Right lobe of liver (tissue), 6 donors: ENCODE results near the gene ELF1. TPM values are rescaled to one million over a fixed set of nuclear protein-coding genes. Genes with fewer than 3 reads are reported as not detected.

Experiments
- ATAC-seq, 4 donors: fragments of 200-7000 bp; cut with Tn5 transposase; one replicate each; pipeline ENCODE4 v1.9.1; 2020; ENCODE audit warnings: mild to moderate bottlenecking in 4 of 4, moderate library complexity in 4 of 4
- DNase-seq, 3 donors: peaks; one replicate each; pipeline ENCODE4 v3.0.0-alpha.2; 2020
- H3K27ac ChIP-seq, 3 donors: fragments of 200-600 bp; one replicate each; pipeline ENCODE4 v1.8.0; 2022
- H3K27me3 ChIP-seq, 2 donors: fragments of 200-600 bp; one replicate each; pipeline ENCODE4 v1.8.0; 2022
- H3K36me3 ChIP-seq, 4 donors: fragments of 200-600 bp; sonication (generic) in 1 of 4; one replicate each; pipeline versions ENCODE4 v1.5.1 to v1.8.0; 2017 to 2022; ENCODE audit warnings: control low read depth in 1 of 4
- H3K4me1 ChIP-seq, 4 donors: fragments of 200-600 bp; sonication (generic) in 1 of 4; one replicate each; pipeline versions ENCODE4 v1.5.1 to v1.8.0; 2017 to 2022; ENCODE audit warnings: control low read depth in 1 of 4
- H3K4me3 ChIP-seq, 3 donors: fragments of 200-600 bp; one replicate each; pipeline ENCODE4 v1.8.0; 2022
- H3K9me3 ChIP-seq, 4 donors: fragments of 200-600 bp; sonication (generic) in 1 of 4; one replicate each; pipeline versions ENCODE4 v1.5.1 to v1.8.0; 2017 to 2022; ENCODE audit warnings: control low read depth in 1 of 4
- CTCF ChIP-seq, 4 donors: fragments of 200-600 bp in 3 of 4; fragments of 450-650 bp in 1 of 4; IDR thresholded peaks; one replicate each; pipeline versions ENCODE4 v1.5.1 to v1.8.0; 2016 to 2022; ENCODE audit warnings: antibody characterized with exemption in 4 of 4, mild to moderate bottlenecking in 2 of 4
- POLR2A ChIP-seq: fragments of 450-650 bp; IDR thresholded peaks from one replicate; pipeline ENCODE4 v1.6.1; 2017; ENCODE audit warnings: antibody characterized with exemption, mild to moderate bottlenecking
- WGBS: methylation state at CpG from one replicate; pipeline ENCODE4 v1.1.6; 2018; ENCODE audit warnings: low coverage, low lambda C conversion rate; ENCODE audit not compliant: insufficient coverage; ENCODE audit errors: missing lambda C conversion rate; 5-methylcytosine and 5-hydroxymethylcytosine counted together
- intact Hi-C, 2 donors: fragments of 100-400 bp; cut with DNase I; formaldehyde crosslinking; loops; one replicate each; pipeline versions ENCODE4 v1.11.2 to v1.14.1; 2022
- total RNA-seq, 6 experiments: library from RNA; depleted of rRNA in 2 of 6; stranded (reverse); fragments of >200 nt in 2 of 6; fragmentation: NEBNext Ultra II Directional in 3 of 6; extraction: Animal tissue kit (Norgen Biotek cat#: 25700) in 3 of 6; gene quantifications; one replicate each; pipeline versions ENCODE4 v1.1.0 to v1.2.4, GENCODE V29; 2016 to 2023
- donor health status: DM: no; HTN: yes; CAD: no.
- donor health status: DM: no; HTN: no; CAD: no.
- donor health status: DM: no; HTN: no; CAD: no.
- donor health status: DM: no; HTN: yes; CAD: no.
- donor health status: DM: no; HTN: yes; CAD: no.

Gene ELF1
- total RNA-seq, 6 experiments from 2014 or later = 24.1 to 35.4 (median 31.0) TPM

DNA sequence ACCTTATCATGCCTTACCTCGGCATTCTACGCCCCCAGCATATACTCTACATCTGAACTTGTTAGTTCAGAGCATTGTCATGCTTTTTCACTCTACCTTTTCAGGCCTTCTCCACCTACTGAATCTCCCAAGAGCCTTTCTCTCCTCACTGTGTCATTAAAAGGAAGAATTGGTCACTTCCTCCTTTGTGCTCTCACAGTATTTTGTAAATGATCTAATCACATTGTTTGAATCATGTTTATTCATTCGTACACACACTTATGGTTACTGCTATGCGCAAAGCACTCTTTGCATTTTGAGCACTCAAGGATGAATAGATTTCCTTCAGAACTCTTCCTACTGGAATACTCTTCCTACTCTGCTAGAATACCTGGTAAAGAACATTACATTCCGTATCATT is 15.8 kb upstream of the ELF1 start:
- H3K27me3 ChIP-seq = no peaks in the 10 kb centered on the region
- no peak for DNase-seq
- no peaks in the 10 kb centered on the region for H3K9me3 ChIP-seq
- TF ChIP-seq POLR2A = no peak
- no peak for TF ChIP-seq CTCF (IDR thresholded peaks at IDR 0.05)
- WGBS = 87% methylated on average over 5 of the region's 5 CpGs
- H3K36me3 ChIP-seq = no peaks in the 10 kb centered on the region
- intact Hi-C loops = no loop called here
- H3K4me1 ChIP-seq = no peaks in the 10 kb centered on the region
- H3K4me3 ChIP-seq = no peak overlapping the region
- no peak overlapping the region for H3K27ac ChIP-seq
- no peak for ATAC-seq

- TF ChIP-seq CTCF (IDR thresholded peaks at IDR 0.05) = no peak
- no peak for TF ChIP-seq POLR2A
- Histone ChIP-seq H3K4me3 (no peak overlapping the region), H3K36me3 (no peaks in the 10 kb centered on the region), H3K9me3 (no peaks in the 10 kb centered on the region), H3K4me1 (no peaks in the 10 kb centered on the region), H3K27me3 (no peaks in the 10 kb centered on the region), H3K27ac (no peak overlapping the region)
- intact Hi-C loops = no loop called here
- 92% methylated on average over 4 of the region's 4 CpGs for WGBS
- ATAC-seq (no peak), DNase-seq (no peak)
Measured at GRCh38 chr13:41034382-41034781, 15.3 kb upstream of the ELF1 start.

DNA sequence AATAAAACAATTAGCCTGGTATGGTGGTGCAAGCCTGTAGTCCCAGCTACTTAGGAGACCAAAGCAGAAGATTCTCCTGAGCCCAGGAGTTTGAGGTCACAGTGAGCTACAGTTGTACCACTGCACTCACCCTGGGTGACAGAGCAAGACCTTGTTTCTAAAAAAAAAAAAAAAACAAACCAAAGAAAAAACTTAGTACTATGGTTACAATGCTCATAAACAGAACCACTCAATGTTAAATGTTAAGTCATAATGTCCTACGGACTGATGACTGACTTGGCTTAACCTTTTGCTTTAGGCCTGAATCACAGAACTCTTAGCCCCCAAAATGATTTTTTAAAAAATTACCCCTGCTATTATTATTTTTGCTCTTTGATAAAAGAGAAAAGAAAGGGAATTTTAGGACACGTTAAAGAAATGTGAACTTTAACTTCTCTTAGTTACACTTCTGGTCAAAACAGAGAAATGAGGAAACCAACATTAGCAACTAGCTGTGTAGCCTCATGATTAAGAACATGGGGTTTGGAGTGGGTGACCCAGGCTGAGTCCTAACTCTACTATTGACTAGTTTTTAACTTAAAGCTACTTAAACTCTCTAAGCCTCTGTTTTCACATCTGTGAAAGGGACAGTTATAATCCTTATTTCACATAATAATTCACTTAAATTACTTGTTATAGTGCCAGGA is 13.7 kb upstream of the ELF1 start:
- ATAC-seq = peak in 1 of 4 donors; percentile 26
- Histone ChIP-seq H3K4me1 (no peaks in the 10 kb centered on the region), H3K4me3 (no peak overlapping the region), H3K27me3 (no peaks in the 10 kb centered on the region), H3K27ac (no peak overlapping the region), H3K9me3 (no peaks in the 10 kb centered on the region), H3K36me3 (no peaks in the 10 kb centered on the region)
- no peak for TF ChIP-seq POLR2A
- TF ChIP-seq CTCF (IDR thresholded peaks at IDR 0.05) = no peak
- WGBS = 17% methylated on average over 2 of the region's 2 CpGs
- no peak for DNase-seq
- intact Hi-C loops = no loop called here

DNA sequence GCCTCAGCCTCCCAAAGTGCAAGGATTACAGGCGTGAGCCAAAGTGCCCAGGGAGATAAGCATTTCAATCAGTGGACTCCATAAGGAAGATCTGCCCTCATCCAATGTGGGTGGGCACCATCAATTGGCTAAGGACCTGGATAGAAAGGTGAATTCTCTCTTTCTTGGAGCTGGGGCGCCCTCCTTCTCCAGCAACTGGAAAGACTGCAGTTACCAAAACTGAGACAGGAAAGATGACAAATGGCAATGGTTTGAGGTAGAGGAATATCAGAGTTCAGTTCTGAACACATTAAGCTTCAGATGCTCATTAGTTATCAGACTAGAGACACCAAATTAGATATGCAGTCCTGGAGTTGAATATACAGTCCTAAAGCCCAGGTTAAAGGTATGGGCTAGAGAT is 10.5 kb upstream of the ELF1 start:
- Histone ChIP-seq H3K9me3 (no peaks in the 10 kb centered on the region), H3K4me1 (peaks cover 0 to 17% (median 4%) of the 10 kb centered on the region in 4 donors), H3K27ac (no peak overlapping the region), H3K27me3 (no peaks in the 10 kb centered on the region), H3K36me3 (no peaks in the 10 kb centered on the region), H3K4me3 (no peak overlapping the region)
- no CpG with 5 or more reads among the region's 2 CpGs for WGBS
- ATAC-seq (no peak), DNase-seq (no peak)
- no peak for TF ChIP-seq CTCF (IDR thresholded peaks at IDR 0.05)
- TF ChIP-seq POLR2A = no peak
- intact Hi-C loops = no loop called here

DNA sequence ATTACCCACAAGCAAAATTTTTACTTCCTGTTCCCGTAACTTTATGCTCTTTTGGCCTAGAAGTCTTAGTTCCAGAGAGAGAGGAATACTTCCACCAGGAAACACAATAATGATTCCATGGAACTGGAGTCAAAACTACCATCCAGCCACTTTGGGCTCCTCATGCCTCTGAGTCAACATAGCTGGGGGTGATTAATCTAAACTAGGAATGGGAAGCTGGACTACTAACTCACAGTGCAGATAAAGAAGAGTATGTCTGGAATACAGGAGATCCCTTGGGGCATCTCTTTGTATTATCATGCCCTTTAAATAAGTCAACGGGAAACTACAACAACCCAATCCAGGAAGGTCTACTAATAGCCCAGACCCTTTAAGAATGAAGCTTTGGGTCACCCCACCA is 8.9 kb upstream of the ELF1 start:
- H3K4me3 ChIP-seq = no peak overlapping the region
- 88% methylated on average over 2 of the region's 2 CpGs for WGBS
- H3K27ac ChIP-seq = no peak overlapping the region
- H3K36me3 ChIP-seq = no peaks in the 10 kb centered on the region
- DNase-seq (no peak), ATAC-seq (no peak)
- intact Hi-C loops = no loop called here
- no peaks in the 10 kb centered on the region for H3K27me3 ChIP-seq
- peaks cover 0 to 21% (median 4%) of the 10 kb centered on the region in 4 donors for H3K4me1 ChIP-seq
- TF ChIP-seq CTCF (IDR thresholded peaks at IDR 0.05) (no peak), POLR2A (no peak)
- no peaks in the 10 kb centered on the region for H3K9me3 ChIP-seq
